Upper lobe of left lung (tissue), 4 donors: ENCODE results near the gene JMJD4.

Experiments used
- CTCF ChIP-seq, 6 experiments: fragments of 450-650 bp in 4 of 6; fragments of 200-600 bp in 2 of 6; sonication (generic) in 2 of 6; IDR thresholded peaks; one replicate each; pipeline ENCODE4 v1.5.1; 2016 to 2019; ENCODE audit warnings: antibody characterized with exemption in 6 of 6
- POLR2A ChIP-seq, 4 donors: fragments of 450-650 bp; IDR thresholded peaks; one replicate each; pipeline ENCODE4 v1.5.1; 2016 to 2017; ENCODE audit warnings: antibody characterized with exemption in 4 of 4, mild to moderate bottlenecking in 2 of 4

- TF ChIP-seq CTCF (IDR thresholded peaks at IDR 0.05): no peak
- no peak for TF ChIP-seq POLR2A (IDR thresholded peaks at IDR 0.05)
Observed at GRCh38 chr1:227745568-227746265, 10.6 kb upstream of the JMJD4 start.
